Astrocyte (in vitro differentiated cells and primary cell): ENCODE results near the gene APBB2. TPM values are rescaled to one million over a fixed set of nuclear protein-coding genes. Genes with fewer than 3 reads are reported as not detected.

Experiments used
- DNase-seq: peaks from one replicate; pipeline ENCODE4 v3.0.0-alpha.2; 2010; ENCODE audit warnings: low read depth
- FAIRE-seq: peaks from 2 replicates; lab custom pipeline; 2011; peaks lifted over from hg19 to GRCh38; lab: Jason Lieb, UNC
- H2AFZ ChIP-seq: 2 replicates; pipeline ENCODE4 v1.6.0; 2012; ENCODE audit warnings: low read depth, low read length, inconsistent platforms
- H3K27ac ChIP-seq: 2 replicates; pipeline ENCODE4 v1.5.1; 2011; ENCODE audit warnings: low read depth, low read length, inconsistent platforms
- H3K27me3 ChIP-seq: 2 replicates; pipeline ENCODE4 v1.6.0; 2011; ENCODE audit warnings: low read length, inconsistent platforms; ENCODE audit not compliant: insufficient read depth
- H3K36me3 ChIP-seq: 2 replicates; pipeline ENCODE4 v1.5.1; 2011; ENCODE audit warnings: low read length, inconsistent platforms; ENCODE audit not compliant: insufficient read depth
- H3K4me1 ChIP-seq: 2 replicates; pipeline ENCODE4 v1.5.1; 2011; ENCODE audit warnings: low read length, inconsistent platforms; ENCODE audit not compliant: insufficient read depth
- H3K4me2 ChIP-seq: 2 replicates; pipeline ENCODE4 v1.6.0; 2012; ENCODE audit warnings: low read length, inconsistent platforms
- H3K4me3 ChIP-seq: 2 replicates; pipeline ENCODE4 v1.5.1; 2011; ENCODE audit warnings: low read depth, mild to moderate bottlenecking, low read length, inconsistent platforms; ENCODE audit not compliant: insufficient read depth
- H3K79me2 ChIP-seq: 2 replicates; pipeline ENCODE4 v1.6.0; 2012; ENCODE audit warnings: mild to moderate bottlenecking, low read length, inconsistent platforms; ENCODE audit not compliant: insufficient read depth
- H3K9ac ChIP-seq: 2 replicates; pipeline ENCODE4 v1.6.0; 2012; ENCODE audit warnings: mild to moderate bottlenecking, low read length, inconsistent platforms
- H3K9me3 ChIP-seq: 2 replicates; pipeline ENCODE4 v1.5.1; 2012; ENCODE audit warnings: low read depth, mild to moderate bottlenecking, low read length, inconsistent platforms; ENCODE audit not compliant: insufficient read depth
- H4K20me1 ChIP-seq: 2 replicates; pipeline ENCODE4 v1.6.0; 2012; ENCODE audit warnings: low read length, inconsistent platforms; ENCODE audit not compliant: insufficient read depth
- H3K27ac Mint-ChIP-seq: one replicate; pipeline ENCODE4 v1.8.0; 2021; ENCODE audit warnings: mild to moderate bottlenecking, mixed read lengths; ENCODE audit not compliant: unreplicated experiment
- H3K27me3 Mint-ChIP-seq: one replicate; pipeline ENCODE4 v1.8.0; 2021; ENCODE audit warnings: low read depth, mixed read lengths; ENCODE audit not compliant: unreplicated experiment
- H3K36me3 Mint-ChIP-seq: one replicate; pipeline ENCODE4 v1.8.0; 2021; ENCODE audit warnings: low read depth, mixed read lengths; ENCODE audit not compliant: unreplicated experiment
- H3K4me1 Mint-ChIP-seq: one replicate; pipeline ENCODE4 v1.8.0; 2021; ENCODE audit warnings: low read depth, mixed read lengths; ENCODE audit not compliant: unreplicated experiment
- H3K4me3 Mint-ChIP-seq: one replicate; pipeline ENCODE4 v1.8.0; 2021; ENCODE audit warnings: mild to moderate bottlenecking, moderate library complexity, mixed read lengths; ENCODE audit not compliant: unreplicated experiment
- H3K9me3 Mint-ChIP-seq: one replicate; pipeline ENCODE4 v1.8.0; 2021; ENCODE audit warnings: mild to moderate bottlenecking, mixed read lengths; ENCODE audit not compliant: unreplicated experiment
- EZH2 ChIP-seq: IDR thresholded peaks from 2 replicates; pipeline ENCODE4 v1.6.1; 2012; ENCODE audit warnings: mild to moderate bottlenecking, low read length, inconsistent platforms; ENCODE audit not compliant: insufficient read depth
- total RNA-seq: library from RNA; stranded (reverse); gene quantifications from 2 replicates; pipeline ENCODE4 v1.2.1, GENCODE V29; 2021
- TF ChIP-seq, protein P1 (sequence below): IDR thresholded peaks from 2 replicates; pipeline ENCODE4 v1.5.1; 2011; ENCODE audit warnings: low read depth, mild to moderate bottlenecking, inconsistent platforms, low read length, moderate library complexity; ENCODE audit not compliant: insufficient read depth

The APBB2 gene
- total RNA-seq, 1 donor from 2014 or later = 173 TPM

DNA sequence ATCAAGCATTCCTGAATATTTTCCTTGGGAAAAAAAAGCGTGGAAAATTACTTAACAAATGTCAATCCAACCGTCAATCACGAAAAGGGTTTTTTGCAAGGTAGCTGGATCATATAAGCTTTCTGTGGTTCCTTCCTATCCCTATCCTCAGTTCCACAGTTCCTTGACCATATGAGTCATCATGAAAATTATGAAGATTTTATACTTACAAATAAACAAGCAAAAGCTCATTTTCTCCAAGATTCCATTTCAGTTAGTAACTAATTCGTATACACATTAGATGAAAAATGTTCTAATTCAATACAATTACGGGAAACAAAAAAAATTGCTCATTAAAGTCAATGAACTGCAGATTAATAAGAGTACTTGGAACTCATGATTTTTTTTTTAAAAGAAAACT is 235.8 kb downstream of the APBB2 start:
- Mint-ChIP-seq H3K4me3 (no peak overlapping the region), H3K27ac (no peak overlapping the region), H3K4me1 (peaks cover 20% of the 10 kb centered on the region), H3K36me3 (peaks cover 19% of the 10 kb centered on the region), H3K9me3 (no peaks in the 10 kb centered on the region), H3K27me3 (no peaks in the 10 kb centered on the region)
- DNase-seq (no peak), FAIRE-seq (no peak)
- Histone ChIP-seq H3K4me3 (no peak overlapping the region), H4K20me1 (peaks cover 3% of the 10 kb centered on the region), H3K4me1 (no peaks in the 10 kb centered on the region), H3K36me3 (no peaks in the 10 kb centered on the region), H3K27me3 (no peaks in the 10 kb centered on the region), H2AFZ (no peak overlapping the region), H3K9me3 (no peaks in the 10 kb centered on the region), H3K27ac (no peak overlapping the region), H3K79me2 (no peaks in the 10 kb centered on the region), H3K9ac (no peak overlapping the region), H3K4me2 (no peak overlapping the region)
- no peak for TF ChIP-seq EZH2

- peak; percentile 45 for DNase-seq
- H3K27ac Mint-ChIP-seq = no peak overlapping the region
- FAIRE-seq = peak; percentile 60
Measured at GRCh38 chr4:40976343-40976742, 238.0 kb downstream of the APBB2 start.

GRCh38 chr4:40972722-40973121 is 241.6 kb downstream of the APBB2 start:
- H3K79me2 ChIP-seq = no peaks in the 10 kb centered on the region
- Mint-ChIP-seq H3K4me3 (no peak overlapping the region), H3K4me1 (peaks cover 21% of the 10 kb centered on the region)

More at GRCh38 chr4:40976343-40976742, 238.0 kb downstream of the APBB2 start:
- H3K4me1 ChIP-seq = no peaks in the 10 kb centered on the region
- no peak overlapping the region for H3K9ac ChIP-seq
- H3K79me2 ChIP-seq = no peaks in the 10 kb centered on the region
- peaks cover 3% of the 10 kb centered on the region for H4K20me1 ChIP-seq
- Mint-ChIP-seq H3K36me3 (peaks cover 18% of the 10 kb centered on the region), H3K27me3 (no peaks in the 10 kb centered on the region), H3K9me3 (no peaks in the 10 kb centered on the region), H3K4me1 (peaks cover 20% of the 10 kb centered on the region), H3K4me3 (no peak overlapping the region)
- no peak overlapping the region for H3K4me2 ChIP-seq
- H3K9me3 ChIP-seq = no peaks in the 10 kb centered on the region
- no peaks in the 10 kb centered on the region for H3K27me3 ChIP-seq
- TF ChIP-seq, protein P1, sequence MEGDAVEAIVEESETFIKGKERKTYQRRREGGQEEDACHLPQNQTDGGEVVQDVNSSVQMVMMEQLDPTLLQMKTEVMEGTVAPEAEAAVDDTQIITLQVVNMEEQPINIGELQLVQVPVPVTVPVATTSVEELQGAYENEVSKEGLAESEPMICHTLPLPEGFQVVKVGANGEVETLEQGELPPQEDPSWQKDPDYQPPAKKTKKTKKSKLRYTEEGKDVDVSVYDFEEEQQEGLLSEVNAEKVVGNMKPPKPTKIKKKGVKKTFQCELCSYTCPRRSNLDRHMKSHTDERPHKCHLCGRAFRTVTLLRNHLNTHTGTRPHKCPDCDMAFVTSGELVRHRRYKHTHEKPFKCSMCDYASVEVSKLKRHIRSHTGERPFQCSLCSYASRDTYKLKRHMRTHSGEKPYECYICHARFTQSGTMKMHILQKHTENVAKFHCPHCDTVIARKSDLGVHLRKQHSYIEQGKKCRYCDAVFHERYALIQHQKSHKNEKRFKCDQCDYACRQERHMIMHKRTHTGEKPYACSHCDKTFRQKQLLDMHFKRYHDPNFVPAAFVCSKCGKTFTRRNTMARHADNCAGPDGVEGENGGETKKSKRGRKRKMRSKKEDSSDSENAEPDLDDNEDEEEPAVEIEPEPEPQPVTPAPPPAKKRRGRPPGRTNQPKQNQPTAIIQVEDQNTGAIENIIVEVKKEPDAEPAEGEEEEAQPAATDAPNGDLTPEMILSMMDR = peak; percentile 65
- TF ChIP-seq EZH2 = no peak
- H3K36me3 ChIP-seq = no peaks in the 10 kb centered on the region
- no peak overlapping the region for H3K4me3 ChIP-seq
- H2AFZ ChIP-seq = no peak overlapping the region
- H3K27ac ChIP-seq = no peak overlapping the region

More at GRCh38 chr4:40972722-40973121, 241.6 kb downstream of the APBB2 start:
- no peak for TF ChIP-seq EZH2
- TF ChIP-seq, protein P1 = no peak
- Histone ChIP-seq H3K4me1 (no peaks in the 10 kb centered on the region), H3K4me2 (no peak overlapping the region), H3K9ac (no peak overlapping the region), H3K27ac (no peak overlapping the region), H3K27me3 (no peaks in the 10 kb centered on the region), H3K9me3 (no peaks in the 10 kb centered on the region), H4K20me1 (peaks cover 14% of the 10 kb centered on the region), H2AFZ (no peak overlapping the region), H3K36me3 (no peaks in the 10 kb centered on the region), H3K4me3 (no peak overlapping the region)
- FAIRE-seq = no peak
- no peak overlapping the region for H3K27ac Mint-ChIP-seq
- H3K27me3 Mint-ChIP-seq = no peaks in the 10 kb centered on the region
- no peaks in the 10 kb centered on the region for H3K9me3 Mint-ChIP-seq
- peaks cover 21% of the 10 kb centered on the region for H3K36me3 Mint-ChIP-seq
- no peak for DNase-seq
